ENCODE measurements around the gene CREG2.

DNA sequence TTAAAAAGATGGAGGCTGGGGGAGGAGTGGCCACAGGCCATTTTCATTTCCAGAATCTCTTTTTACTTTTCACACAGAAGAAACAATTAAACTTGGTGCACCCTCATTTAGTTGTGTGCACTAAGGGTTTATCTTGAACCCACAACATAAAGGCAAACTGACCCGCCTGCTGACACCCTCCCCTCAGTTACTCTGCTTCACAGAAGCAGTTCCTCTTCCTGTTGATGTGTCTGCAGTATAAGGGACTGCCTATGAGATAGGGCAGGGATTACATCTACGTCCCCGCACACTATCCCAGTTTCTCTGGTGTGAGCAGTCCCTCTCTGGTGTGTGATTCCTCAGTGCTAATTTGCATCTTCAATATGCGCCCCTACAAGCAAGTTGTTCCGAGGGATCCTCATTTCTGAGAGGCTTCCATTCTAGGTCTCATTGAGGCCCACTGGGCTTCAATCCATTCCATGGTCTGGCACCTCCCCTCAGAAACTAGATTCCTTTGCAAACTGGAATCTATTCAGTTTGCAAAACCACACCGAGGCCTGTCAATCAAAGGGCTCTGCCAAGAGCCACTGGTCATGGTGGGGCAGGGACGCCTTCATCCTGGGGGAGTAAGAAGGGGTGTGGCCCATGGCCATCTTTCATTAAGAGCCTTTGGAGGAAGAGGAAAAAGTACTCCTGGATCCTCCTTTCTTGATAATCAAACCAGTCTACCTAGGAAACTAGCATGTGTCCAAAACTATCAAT is 12.3 kb downstream of the CREG2 start:
- TF ChIP-seq POLR2A (IDR thresholded peaks at IDR 0.05): no peak
- TF ChIP-seq, protein P1, sequence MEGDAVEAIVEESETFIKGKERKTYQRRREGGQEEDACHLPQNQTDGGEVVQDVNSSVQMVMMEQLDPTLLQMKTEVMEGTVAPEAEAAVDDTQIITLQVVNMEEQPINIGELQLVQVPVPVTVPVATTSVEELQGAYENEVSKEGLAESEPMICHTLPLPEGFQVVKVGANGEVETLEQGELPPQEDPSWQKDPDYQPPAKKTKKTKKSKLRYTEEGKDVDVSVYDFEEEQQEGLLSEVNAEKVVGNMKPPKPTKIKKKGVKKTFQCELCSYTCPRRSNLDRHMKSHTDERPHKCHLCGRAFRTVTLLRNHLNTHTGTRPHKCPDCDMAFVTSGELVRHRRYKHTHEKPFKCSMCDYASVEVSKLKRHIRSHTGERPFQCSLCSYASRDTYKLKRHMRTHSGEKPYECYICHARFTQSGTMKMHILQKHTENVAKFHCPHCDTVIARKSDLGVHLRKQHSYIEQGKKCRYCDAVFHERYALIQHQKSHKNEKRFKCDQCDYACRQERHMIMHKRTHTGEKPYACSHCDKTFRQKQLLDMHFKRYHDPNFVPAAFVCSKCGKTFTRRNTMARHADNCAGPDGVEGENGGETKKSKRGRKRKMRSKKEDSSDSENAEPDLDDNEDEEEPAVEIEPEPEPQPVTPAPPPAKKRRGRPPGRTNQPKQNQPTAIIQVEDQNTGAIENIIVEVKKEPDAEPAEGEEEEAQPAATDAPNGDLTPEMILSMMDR (IDR thresholded peaks at IDR 0.05): no peak

Measured in lower leg skin (tissue), 3 donors.